ENCODE measurements around the gene NAT16. TPM values are rescaled to one million over a fixed set of nuclear protein-coding genes. Genes with fewer than 3 reads are reported as not detected.
A peak's percentile ranks its signal among the peaks of the same experiment; 100 is the strongest.
"Not testable (repeated sequence)": the region's sequence is repeated elsewhere in the genome, so short reads cannot be mapped to it uniquely, and the experiment has no call there.

NAT16 gene
- total RNA-seq, 1 donor from 2014 or later = not detected

GRCh38 chr7:101201695-101202602, 21.9 kb upstream of the NAT16 start:
- H3K4me3 Mint-ChIP-seq = no peak overlapping the region
- H4K20me1 ChIP-seq (ENCODE audit: low read depth) = no peaks in the 10 kb centered on the region
- H2AFZ ChIP-seq (replicated peaks) = peak overlapping the region; percentile 54
- no peaks in the 10 kb centered on the region for H3K9me3 ChIP-seq (ENCODE audit: low read depth)
- peak overlapping the region; percentile 44 for H3K4me3 ChIP-seq
- peak overlapping the region; percentile 75 for H3K4me2 ChIP-seq
- peaks cover 6% of the 10 kb centered on the region for H3K4me1 Mint-ChIP-seq
- peak; percentile 40 for DNase-seq (ENCODE audit: low spot score)
- H3K27ac ChIP-seq = no peak overlapping the region
- no peaks in the 10 kb centered on the region for H3K4me1 ChIP-seq
- H3K9me3 Mint-ChIP-seq = no peaks in the 10 kb centered on the region
- no peaks in the 10 kb centered on the region for H3K79me2 ChIP-seq (ENCODE audit: low read depth)
- peaks cover 26% of the 10 kb centered on the region for H3K27me3 Mint-ChIP-seq (ENCODE audit: insufficient read depth, low read depth)
- H3F3A ChIP-seq (ENCODE audit: low read depth) = no peaks in the 10 kb centered on the region
- peaks cover 42% of the 10 kb centered on the region for H3K27me3 ChIP-seq
- no peak overlapping the region for H3K9ac ChIP-seq
- no peaks in the 10 kb centered on the region for H3K36me3 ChIP-seq
- H3K36me3 Mint-ChIP-seq = no peaks in the 10 kb centered on the region
- TF ChIP-seq CTCF (IDR thresholded peaks at IDR 0.05) (no peak), EZH2phosphoT487 (IDR thresholded peaks at IDR 0.05) (peak; percentile 70), EZH2 (IDR thresholded peaks at IDR 0.05) (peak; percentile 86)
- H3K27ac Mint-ChIP-seq = no peak overlapping the region

GRCh38 chr7:101200862-101201599, 20.9 kb upstream of the NAT16 start, which contains the start of gene MOGAT3:
MOGAT3 (minus strand) TSS chr7:101201036; CDS start chr7:101200854, 182 bp downstream.
- TF ChIP-seq CTCF (IDR thresholded peaks at IDR 0.05) (no peak), EZH2phosphoT487 (IDR thresholded peaks at IDR 0.05) (no peak), EZH2 (IDR thresholded peaks at IDR 0.05) (no peak)
- Mint-ChIP-seq H3K9me3 (no peaks in the 10 kb centered on the region), H3K27me3 (ENCODE audit: insufficient read depth, low read depth) (peaks cover 26% of the 10 kb centered on the region), H3K4me1 (peaks cover 6% of the 10 kb centered on the region), H3K36me3 (no peaks in the 10 kb centered on the region), H3K4me3 (peak within 1 kb of the TSS; percentile 72), H3K27ac (no peak within 1 kb of the TSS)
- H3K4me3 ChIP-seq = peak within 1 kb of the TSS; percentile 44
- no peaks in the 10 kb centered on the region for H3F3A ChIP-seq (ENCODE audit: low read depth)
- H3K4me2 ChIP-seq = peak within 1 kb of the TSS; percentile 75
- no peak within 1 kb of the TSS for H3K9ac ChIP-seq
- no peaks in the 10 kb centered on the region for H3K4me1 ChIP-seq
- no peaks in the 10 kb centered on the region for H3K9me3 ChIP-seq (ENCODE audit: low read depth)
- no peaks in the 10 kb centered on the region for H3K79me2 ChIP-seq (ENCODE audit: low read depth)
- no peak for DNase-seq (ENCODE audit: low spot score)
- no peaks in the 10 kb centered on the region for H3K36me3 ChIP-seq
- H3K27ac ChIP-seq = no peak within 1 kb of the TSS
- peak within 1 kb of the TSS; percentile 54 for H2AFZ ChIP-seq (replicated peaks)
- H3K27me3 ChIP-seq = peaks cover 42% of the 10 kb centered on the region
- H4K20me1 ChIP-seq (ENCODE audit: low read depth) = no peaks in the 10 kb centered on the region

- Histone ChIP-seq H3K79me2 (ENCODE audit: low read depth) (no peaks in the 10 kb centered on the region), H3K4me3 (no peak overlapping the region), H3K4me2 (no peak overlapping the region), H3K9me3 (ENCODE audit: low read depth) (no peaks in the 10 kb centered on the region), H3K9ac (no peak overlapping the region), H3K27me3 (peaks cover 42% of the 10 kb centered on the region), H3K27ac (no peak overlapping the region), H3K36me3 (no peaks in the 10 kb centered on the region), H4K20me1 (ENCODE audit: low read depth) (no peaks in the 10 kb centered on the region), H2AFZ (replicated peaks) (no peak overlapping the region), H3K4me1 (no peaks in the 10 kb centered on the region), H3F3A (ENCODE audit: low read depth) (no peaks in the 10 kb centered on the region)
- Mint-ChIP-seq H3K4me3 (no peak overlapping the region), H3K4me1 (peaks cover 6% of the 10 kb centered on the region), H3K9me3 (no peaks in the 10 kb centered on the region), H3K27me3 (ENCODE audit: insufficient read depth, low read depth) (peaks cover 26% of the 10 kb centered on the region), H3K27ac (no peak overlapping the region), H3K36me3 (no peaks in the 10 kb centered on the region)
- TF ChIP-seq EZH2 (IDR thresholded peaks at IDR 0.05) (no peak), CTCF (IDR thresholded peaks at IDR 0.05) (no peak), EZH2phosphoT487 (IDR thresholded peaks at IDR 0.05) (no peak)
- DNase-seq (ENCODE audit: low spot score) = no peak
Observed at GRCh38 chr7:101200504-101200861, 20.4 kb upstream of the NAT16 start.

- H3K36me3 ChIP-seq; H3K9ac ChIP-seq; H3K4me1 Mint-ChIP-seq; H3K9me3 ChIP-seq (ENCODE audit: low read depth); H3K79me2 ChIP-seq (ENCODE audit: low read depth); H3K4me2 ChIP-seq; H3K4me1 ChIP-seq; H3K27ac ChIP-seq; H3K4me3 ChIP-seq; H2AFZ ChIP-seq (replicated peaks); H3K4me3 Mint-ChIP-seq; H3K9me3 Mint-ChIP-seq; H4K20me1 ChIP-seq (ENCODE audit: low read depth); DNase-seq (ENCODE audit: low spot score); H3K36me3 Mint-ChIP-seq; H3F3A ChIP-seq (ENCODE audit: low read depth); H3K27ac Mint-ChIP-seq: not testable (repeated sequence)
- peaks cover 42% of the 10 kb centered on the region for H3K27me3 ChIP-seq
- H3K27me3 Mint-ChIP-seq (ENCODE audit: insufficient read depth, low read depth) = peaks cover 23% of the 10 kb centered on the region
Observed at GRCh38 chr7:101199522-101199921, 19.4 kb upstream of the NAT16 start.

All from neural progenitor cell (in vitro differentiated cells).